ENCODE measurements around the gene PALD1.

- TF ChIP-seq POLR2AphosphoS5 (IDR thresholded peaks at IDR 0.05; ENCODE audit: insufficient read depth in 1 of 2, low read depth in 1 of 2) (no peak), CTCF (IDR thresholded peaks at IDR 0.05) (no peak)
Measured at GRCh38 chr10:70579234-70580002, 100.9 kb downstream of the PALD1 start.
